C4-2B (cell line): Measurements from ENCODE around the gene EFCC1.

Experiments used
- H3K27ac ChIP-seq: fragments of 450-650 bp; 2 replicates; pipeline ENCODE4 v1.5.1; 2017
- CTCF ChIP-seq: fragments of 450-650 bp; conservative IDR thresholded peaks from 2 replicates; pipeline ENCODE4 v1.5.1; 2017; ENCODE audit warnings: mild to moderate bottlenecking
- ZFX ChIP-seq: fragments of 450-650 bp; IDR thresholded peaks from 2 replicates; pipeline ENCODE4 v1.6.1; 2017

The EFCC1 gene

GRCh38 chr3:129050556-129051295 lies 49.6 kb downstream of the EFCC1 start:
- no peak overlapping the region for H3K27ac ChIP-seq
- TF ChIP-seq CTCF (no peak), ZFX (no peak)

GRCh38 chr3:129051871-129052340 lies 50.8 kb downstream of the EFCC1 start:
- TF ChIP-seq ZFX (no peak), CTCF (no peak)

GRCh38 chr3:129052675-129053074 lies 51.6 kb downstream of the EFCC1 start:
- peak overlapping the region; percentile 51 for H3K27ac ChIP-seq
- TF ChIP-seq CTCF (no peak), ZFX (no peak)

More at GRCh38 chr3:129051871-129052340, 50.8 kb downstream of the EFCC1 start:
- H3K27ac ChIP-seq: no peak overlapping the region

- TF ChIP-seq ZFX (no peak), CTCF (no peak)
- H3K27ac ChIP-seq: no peak overlapping the region; the same call in 1 of the 2 replicates
Measured at GRCh38 chr3:129054605-129055104, 53.6 kb downstream of the EFCC1 start.

GRCh38 chr3:129056451-129057173 lies 55.5 kb downstream of the EFCC1 start:
- TF ChIP-seq ZFX (no peak), CTCF (no peak)
- H3K27ac ChIP-seq: no peak overlapping the region

- no peak overlapping the region for H3K27ac ChIP-seq
- no peak for TF ChIP-seq ZFX
- no peak for TF ChIP-seq CTCF
Measured at GRCh38 chr3:129057249-129057648, 56.1 kb downstream of the EFCC1 start.
